B cell (primary cell): ENCODE measurements around the gene AOAH. TPM values are rescaled to one million over a fixed set of nuclear protein-coding genes. Genes with fewer than 3 reads are reported as not detected.

ENCODE experiments used
- ATAC-seq: fragments of 200-7000 bp; cut with Tn5 transposase; one replicate; pipeline ENCODE4 v1.10.0; 2021; ENCODE audit warnings: low read depth, mild to moderate bottlenecking, moderate number of reproducible peaks, moderate library complexity
- CTCF ChIA-PET: fragments of 350-600 bp; sonication (Branson Sonifier 250); formaldehyde crosslinking; loops from one replicate; lab custom pipeline; 2021; ENCODE audit warnings: antibody characterized with exemption, inconsistent platforms; lab: Charles Lee
- POLR2A ChIA-PET: fragments of 350-600 bp; sonication (Branson Sonifier 250); formaldehyde crosslinking; loops from one replicate; lab custom pipeline; 2021; ENCODE audit warnings: antibody characterized with exemption; lab: Charles Lee
- DNase-seq: peaks from one replicate; pipeline ENCODE4 v3.0.0; 2013
- H2AFZ ChIP-seq: 2 replicates; pipeline ENCODE4 v1.6.1; 2012; ENCODE audit warnings: mild to moderate bottlenecking, low read depth, low read length; ENCODE audit not compliant: insufficient read depth, poor library complexity, severe bottlenecking
- H3K27ac ChIP-seq, 2 donors: 1 replicate in 1 of 2; 2 replicates in 1 of 2; pipeline ENCODE4 v1.5.1; 2012 to 2013; ENCODE audit warnings: low read length in 2 of 2, mild to moderate bottlenecking in 2 of 2, moderate library complexity in 1 of 2
- H3K27me3 ChIP-seq, 4 experiments: fragments of 200-600 bp in 1 of 4; sonication (generic) in 1 of 4; replicated peaks in 1 of 4; 1 replicate in 2 of 4; 2 replicates in 2 of 4; pipeline versions ENCODE4 v1.6.1 to v1.7.0; 2013 to 2016; ENCODE audit warnings: low read length in 3 of 4, mild to moderate bottlenecking in 2 of 4, mixed read lengths in 1 of 4, moderate library complexity in 1 of 4; ENCODE audit not compliant: insufficient read depth in 4 of 4, control insufficient read depth in 3 of 4; ENCODE audit errors: control extremely low read depth in 1 of 4
- H3K36me3 ChIP-seq, 2 experiments: replicated peaks in 1 of 2; 1 replicate in 1 of 2; 2 replicates in 1 of 2; pipeline versions ENCODE4 v1.6.1 to v1.7.1; 2013; ENCODE audit warnings: low read length in 1 of 2; ENCODE audit not compliant: insufficient read depth in 2 of 2, control insufficient read depth in 1 of 2; ENCODE audit errors: control extremely low read depth in 1 of 2, extremely low read depth in 1 of 2
- H3K4me1 ChIP-seq, 2 donors: fragments of 200-600 bp in 1 of 2; sonication (generic) in 1 of 2; 1 replicate in 1 of 2; 2 replicates in 1 of 2; pipeline versions ENCODE4 v1.5.1 to v1.6.1; 2013 to 2017; ENCODE audit warnings: low read length in 2 of 2; ENCODE audit not compliant: control insufficient read depth in 2 of 2, insufficient read depth in 2 of 2
- H3K4me2 ChIP-seq: replicated peaks from 2 replicates; pipeline ENCODE3; 2012; ENCODE audit warnings: mild to moderate bottlenecking, low read depth, low read length; ENCODE audit not compliant: poor library complexity, severe bottlenecking
- H3K4me3 ChIP-seq, 5 experiments: fragments of 200-600 bp in 1 of 5; sonication (generic) in 1 of 5; 1 replicate in 3 of 5; 2 replicates in 2 of 5; pipeline versions ENCODE4 v1.5.1 to v1.7.0; 2011 to 2016; ENCODE audit warnings: low read length in 4 of 5, mild to moderate bottlenecking in 4 of 5, low read depth in 2 of 5, control low read depth in 1 of 5, moderate library complexity in 1 of 5; ENCODE audit not compliant: insufficient read depth in 1 of 5; ENCODE audit errors: control extremely low read depth in 1 of 5, extremely low read depth in 1 of 5
- H3K79me2 ChIP-seq: fragments of 200-600 bp; sonication (generic); one replicate; pipeline ENCODE4 v1.6.0; 2016; ENCODE audit warnings: low read length; ENCODE audit not compliant: control insufficient read depth, insufficient read depth
- H3K9ac ChIP-seq: fragments of 200-600 bp; sonication (generic); 2 replicates; pipeline ENCODE4 v1.6.1; 2017; ENCODE audit warnings: mild to moderate bottlenecking, low read length, moderate library complexity
- H3K9me3 ChIP-seq, 3 donors: one replicate each; pipeline versions ENCODE4 v1.6.1 to v1.7.1; 2013; ENCODE audit warnings: low read length in 2 of 3; ENCODE audit not compliant: control insufficient read depth in 2 of 3, insufficient read depth in 1 of 3; ENCODE audit errors: control extremely low read depth in 1 of 3
- H4K20me1 ChIP-seq: 2 replicates; pipeline ENCODE4 v1.6.0; 2012; ENCODE audit warnings: mild to moderate bottlenecking, low read length; ENCODE audit not compliant: insufficient read depth, control insufficient read depth, poor library complexity, severe bottlenecking
- H3K27ac Mint-ChIP-seq: one replicate; pipeline ENCODE4 v1.8.0; 2021; ENCODE audit warnings: mixed read lengths
- H3K27me3 Mint-ChIP-seq: one replicate; pipeline ENCODE4 v1.8.0; 2021; ENCODE audit warnings: mixed read lengths
- H3K4me1 Mint-ChIP-seq: one replicate; pipeline ENCODE4 v1.8.0; 2021; ENCODE audit warnings: mixed read lengths
- H3K4me3 Mint-ChIP-seq: one replicate; pipeline ENCODE4 v1.8.0; 2021; ENCODE audit warnings: mixed read lengths
- H3K9me3 Mint-ChIP-seq: one replicate; pipeline ENCODE4 v1.8.0; 2022; ENCODE audit warnings: mixed read lengths; ENCODE audit not compliant: insufficient read depth
- EZH2 ChIP-seq: IDR thresholded peaks from 2 replicates; pipeline ENCODE4 v1.6.1; 2012; ENCODE audit warnings: borderline replicate concordance, low read depth, mild to moderate bottlenecking, moderate library complexity, low read length; ENCODE audit not compliant: insufficient read depth, poor library complexity, severe bottlenecking
- WGBS: methylation state at CpG from one replicate; pipeline ENCODE4 v1.1.5; 2013; ENCODE audit warnings: missing lambda C conversion rate; ENCODE audit not compliant: insufficient coverage; 5-methylcytosine and 5-hydroxymethylcytosine counted together
- intact Hi-C: fragments of 100-400 bp; cut with micrococcal nuclease; formaldehyde crosslinking; loops from one replicate; pipeline ENCODE4 v1.10.0; 2022
- polyA plus RNA-seq: library from polyadenylated mRNA; depleted of rRNA; stranded (reverse); fragments of >200 nt; gene quantifications from 2 replicates; pipeline ENCODE4 v1.2.3, GENCODE V29; 2012
- total RNA-seq, 2 donors: library from RNA; stranded (reverse); fragments of 120-200 nt in 1 of 2; gene quantifications; 1 replicate in 1 of 2; 2 replicates in 1 of 2; pipeline versions ENCODE4 v1.2.3 to v1.2.4, GENCODE V29; 2013 to 2022
- TF ChIP-seq, protein P1 (sequence below): fragments of 200-600 bp; IDR thresholded peaks from one replicate; pipeline ENCODE4 v1.8.0; 2022; ENCODE audit warnings: antibody characterized with exemption, mild to moderate bottlenecking

Gene AOAH
- total and polyA plus RNA-seq, 2 donors (not counting 1 experiment from before 2014, with no cell fraction given) = 2.6 to 5.0 TPM

DNA sequence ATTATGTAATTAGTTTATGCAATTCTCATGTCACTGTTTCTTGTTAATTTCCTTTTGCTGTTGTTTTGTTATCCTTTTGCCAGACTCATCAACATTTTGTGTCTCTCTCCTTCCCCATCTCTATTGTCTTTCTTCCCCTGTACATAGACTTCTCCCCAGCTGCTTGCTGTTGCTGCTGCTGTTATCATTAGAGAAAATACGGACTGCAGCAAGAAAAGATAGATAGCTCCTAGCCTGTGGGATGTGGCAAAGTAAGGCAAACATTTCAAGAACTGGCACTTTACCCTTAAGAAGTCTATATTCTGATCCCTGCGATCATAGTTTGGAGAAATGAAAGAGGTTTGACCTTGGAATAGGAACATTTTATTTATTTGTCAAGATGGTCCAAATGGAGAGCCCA, 162.2 kb downstream of the AOAH start:
- H3K27me3 Mint-ChIP-seq = peaks cover 11% of the 10 kb centered on the region
- Histone ChIP-seq H3K4me1 (no peaks in the 10 kb centered on the region), H3K36me3 (no peaks in the 10 kb centered on the region), H3K79me2 (no peaks in the 10 kb centered on the region), H3K27ac (no peak overlapping the region), H3K9ac (no peak overlapping the region), H2AFZ (no peak overlapping the region), H3K4me2 (no peak overlapping the region), H3K27me3 (no peaks in the 10 kb centered on the region), H3K4me3 (no peak overlapping the region), H4K20me1 (no peaks in the 10 kb centered on the region), H3K9me3 (peaks cover 0 to 4% (median 0%) of the 10 kb centered on the region in 3 donors)
- TF ChIP-seq, protein P1, sequence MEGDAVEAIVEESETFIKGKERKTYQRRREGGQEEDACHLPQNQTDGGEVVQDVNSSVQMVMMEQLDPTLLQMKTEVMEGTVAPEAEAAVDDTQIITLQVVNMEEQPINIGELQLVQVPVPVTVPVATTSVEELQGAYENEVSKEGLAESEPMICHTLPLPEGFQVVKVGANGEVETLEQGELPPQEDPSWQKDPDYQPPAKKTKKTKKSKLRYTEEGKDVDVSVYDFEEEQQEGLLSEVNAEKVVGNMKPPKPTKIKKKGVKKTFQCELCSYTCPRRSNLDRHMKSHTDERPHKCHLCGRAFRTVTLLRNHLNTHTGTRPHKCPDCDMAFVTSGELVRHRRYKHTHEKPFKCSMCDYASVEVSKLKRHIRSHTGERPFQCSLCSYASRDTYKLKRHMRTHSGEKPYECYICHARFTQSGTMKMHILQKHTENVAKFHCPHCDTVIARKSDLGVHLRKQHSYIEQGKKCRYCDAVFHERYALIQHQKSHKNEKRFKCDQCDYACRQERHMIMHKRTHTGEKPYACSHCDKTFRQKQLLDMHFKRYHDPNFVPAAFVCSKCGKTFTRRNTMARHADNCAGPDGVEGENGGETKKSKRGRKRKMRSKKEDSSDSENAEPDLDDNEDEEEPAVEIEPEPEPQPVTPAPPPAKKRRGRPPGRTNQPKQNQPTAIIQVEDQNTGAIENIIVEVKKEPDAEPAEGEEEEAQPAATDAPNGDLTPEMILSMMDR = no peak
- TF ChIP-seq EZH2 = no peak
- H3K9me3 Mint-ChIP-seq = no peaks in the 10 kb centered on the region
- DNase-seq = no peak
- no peak overlapping the region for H3K27ac Mint-ChIP-seq
- H3K4me3 Mint-ChIP-seq = no peak overlapping the region
- ChIA-PET POLR2A (no interaction called here), CTCF (no interaction called here)
- no peaks in the 10 kb centered on the region for H3K4me1 Mint-ChIP-seq
- ATAC-seq = no peak
- WGBS = no CpG with 5 or more reads among the region's 2 CpGs
- intact Hi-C loops = no loop called here

- POLR2A ChIA-PET = no interaction called here
- no peak overlapping the region for H3K9ac ChIP-seq
- no peak overlapping the region for H3K27ac ChIP-seq
- H3K4me3 ChIP-seq = no peak overlapping the region
- Mint-ChIP-seq H3K4me1 (no peaks in the 10 kb centered on the region), H3K27ac (no peak overlapping the region), H3K4me3 (no peak overlapping the region), H3K9me3 (no peaks in the 10 kb centered on the region), H3K27me3 (no peaks in the 10 kb centered on the region)
- DNase-seq = no peak
- no peaks in the 10 kb centered on the region for H3K9me3 ChIP-seq
- no peaks in the 10 kb centered on the region for H4K20me1 ChIP-seq
- CTCF ChIA-PET = interaction anchor here (0.5 kb wide), 1 partner anchor 230 kb away, joined by 5 read pairs; no protein-coding TSS in a partner anchor
- 92% methylated on average over 2 of the region's 2 CpGs for WGBS
- intact Hi-C loops = no loop called here
- TF ChIP-seq, protein P1 = no peak
- TF ChIP-seq EZH2 = no peak
- H3K36me3 ChIP-seq = no peaks in the 10 kb centered on the region
- H2AFZ ChIP-seq = no peak overlapping the region
- H3K27me3 ChIP-seq = no peaks in the 10 kb centered on the region
- H3K4me2 ChIP-seq = no peak overlapping the region
- ATAC-seq = no peak
- no peaks in the 10 kb centered on the region for H3K4me1 ChIP-seq
- H3K79me2 ChIP-seq = no peaks in the 10 kb centered on the region
Measured at GRCh38 chr7:36549029-36549428, 175.3 kb downstream of the AOAH start.
